ENCODE results near the gene MAD1L1.

Gene MAD1L1

GRCh38 chr7:2151801-2152612 is 80.7 kb downstream of the MAD1L1 start:
- DNase-seq: no peak

GRCh38 chr7:2151237-2151636 is 81.5 kb downstream of the MAD1L1 start:
- no peak for DNase-seq

- DNase-seq: no peak
Measured at GRCh38 chr7:2150445-2150815, 82.3 kb downstream of the MAD1L1 start.

- no peak for DNase-seq
Measured at GRCh38 chr7:2149672-2150444, 82.9 kb downstream of the MAD1L1 start.

GRCh38 chr7:2148814-2149213 is 83.9 kb downstream of the MAD1L1 start:
- DNase-seq: no peak

- no peak for DNase-seq
Measured at GRCh38 chr7:2148189-2148588, 84.6 kb downstream of the MAD1L1 start.

GRCh38 chr7:2146676-2147472 is 85.9 kb downstream of the MAD1L1 start:
- no peak for DNase-seq

GRCh38 chr7:2145835-2146580 is 86.7 kb downstream of the MAD1L1 start:
- DNase-seq: peak; percentile 30

- no peak for DNase-seq
Measured at GRCh38 chr7:2144926-2145325, 87.8 kb downstream of the MAD1L1 start.

- no peak for DNase-seq
Measured at GRCh38 chr7:2143981-2144595, 88.7 kb downstream of the MAD1L1 start.

- no peak for DNase-seq
Measured at GRCh38 chr7:2143450-2143849, 89.3 kb downstream of the MAD1L1 start.

GRCh38 chr7:2142386-2142785 is 90.4 kb downstream of the MAD1L1 start:
- no peak for DNase-seq

- no peak for DNase-seq
Measured at GRCh38 chr7:2141651-2142050, 91.1 kb downstream of the MAD1L1 start.

- no peak for DNase-seq
Measured at GRCh38 chr7:2141021-2141410, 91.7 kb downstream of the MAD1L1 start.

GRCh38 chr7:2140216-2141020 is 92.3 kb downstream of the MAD1L1 start:
- no peak for DNase-seq

GRCh38 chr7:2139004-2139699 is 93.6 kb downstream of the MAD1L1 start:
- DNase-seq: no peak

GRCh38 chr7:2138146-2138765 is 94.5 kb downstream of the MAD1L1 start:
- DNase-seq: no peak

GRCh38 chr7:2134740-2135139 is 98.0 kb downstream of the MAD1L1 start:
- no peak for DNase-seq

GRCh38 chr7:2132243-2132642 is 100.5 kb downstream of the MAD1L1 start:
- DNase-seq: no peak

- no peak for DNase-seq
Measured at GRCh38 chr7:2131800-2132199, 100.9 kb downstream of the MAD1L1 start.
